LNCAP (cell line): ENCODE data around the gene STMN3.

ENCODE experiments used
- CTCF ChIP-seq: fragments of 450-650 bp; IDR thresholded peaks from 2 replicates; pipeline ENCODE4 v1.5.1; 2017; ENCODE audit warnings: mild to moderate bottlenecking

The STMN3 gene

GRCh38 chr20:63665708-63666107 lies 12.5 kb upstream of the STMN3 start:
- TF ChIP-seq CTCF, result no peak

GRCh38 chr20:63664861-63665594 lies 11.8 kb upstream of the STMN3 start:
- no peak for TF ChIP-seq CTCF

GRCh38 chr20:63664143-63664851 lies 11.1 kb upstream of the STMN3 start:
- TF ChIP-seq CTCF, result no peak

- no peak for TF ChIP-seq CTCF
These were observed 10.3 kb upstream of the STMN3 start for GRCh38 chr20:63663332-63664066.

GRCh38 chr20:63662813-63663189 lies 9.6 kb upstream of the STMN3 start:
- no peak for TF ChIP-seq CTCF

GRCh38 chr20:63661959-63662812 lies 9.0 kb upstream of the STMN3 start:
- TF ChIP-seq CTCF, result no peak

GRCh38 chr20:63661108-63661507 lies 7.9 kb upstream of the STMN3 start:
- TF ChIP-seq CTCF, result no peak
